Activated CD8-positive, alpha-beta memory T cell treated with anti-CD3 and anti-CD28 coated beads, Interleukin-2, amount 10 ng/mL, durations not matched to agents 7 days and 5 days (primary cell): ENCODE measurements around the gene VWA7. TPM values are rescaled to one million over a fixed set of nuclear protein-coding genes. Genes with fewer than 3 reads are reported as not detected.

Experiments
- ATAC-seq: fragments of 150-1000 bp; cut with Tn5 transposase; one replicate; pipeline ENCODE4 v1.10.0; 2021; ENCODE audit warnings: moderate library complexity
- CTCF ChIA-PET: fragments of 350-600 bp; sonication (Branson Sonifier 250); formaldehyde crosslinking; loops from one replicate; lab custom pipeline; 2021; ENCODE audit warnings: antibody characterized with exemption; lab: Charles Lee
- DNase-seq: peaks from one replicate; pipeline ENCODE4 v3.0.0-alpha.2; 2020
- H3K27ac Mint-ChIP-seq: one replicate; pipeline ENCODE4 v1.8.0; 2021; ENCODE audit warnings: mild to moderate bottlenecking, mixed read lengths
- H3K27me3 Mint-ChIP-seq: one replicate; pipeline ENCODE4 v1.8.0; 2021; ENCODE audit warnings: mixed read lengths
- H3K36me3 Mint-ChIP-seq: one replicate; pipeline ENCODE4 v1.8.0; 2021; ENCODE audit warnings: mild to moderate bottlenecking, mixed read lengths
- H3K4me1 Mint-ChIP-seq: one replicate; pipeline ENCODE4 v1.8.0; 2021; ENCODE audit warnings: mixed read lengths
- H3K4me3 Mint-ChIP-seq: one replicate; pipeline ENCODE4 v1.8.0; 2021; ENCODE audit warnings: mild to moderate bottlenecking, moderate library complexity, mixed read lengths
- H3K9me3 Mint-ChIP-seq: one replicate; pipeline ENCODE4 v1.8.0; 2022; ENCODE audit warnings: low read depth, mixed read lengths
- total RNA-seq, 2 experiments: library from RNA; stranded (reverse); gene quantifications; one replicate each; pipeline ENCODE4 v1.2.3, GENCODE V29; 2021

The VWA7 gene
- total RNA-seq, 2 experiments from 2014 or later, result 5.7 to 6.4 TPM

DNA sequence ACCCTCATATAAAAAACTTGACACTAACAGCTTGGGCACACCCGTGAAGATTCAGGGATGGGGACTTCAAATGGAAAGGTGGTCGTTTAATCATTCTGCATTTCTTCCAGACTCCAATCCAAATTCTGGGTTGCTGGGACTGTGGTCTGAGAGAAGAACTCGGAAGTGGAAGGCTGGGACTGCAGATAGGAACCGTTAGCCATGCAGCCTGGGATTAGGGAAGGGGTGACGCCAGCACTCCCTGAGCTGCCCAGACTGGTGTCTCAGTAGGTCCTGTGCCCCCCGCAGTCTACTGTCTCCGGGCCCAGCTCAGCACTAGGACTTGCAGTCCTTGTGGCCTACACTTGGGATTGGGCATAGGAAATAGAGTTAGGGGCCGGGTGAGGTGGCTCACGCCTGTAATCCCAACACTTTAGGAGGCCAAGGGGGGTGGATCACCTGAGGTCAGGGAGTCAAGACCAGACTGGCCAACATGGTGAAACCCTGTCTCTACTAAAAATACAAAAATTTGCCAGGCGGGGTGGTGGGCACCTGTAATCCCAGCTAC lies 40.3 kb downstream of the VWA7 start:
- H3K4me1 Mint-ChIP-seq, result peaks cover 65% of the 10 kb centered on the region
- H3K4me3 Mint-ChIP-seq, result peak overlapping the region; percentile 91
- ATAC-seq (no peak), DNase-seq (peak; percentile 42)
- no peaks in the 10 kb centered on the region for H3K9me3 Mint-ChIP-seq
- H3K27me3 Mint-ChIP-seq, result no peaks in the 10 kb centered on the region
- H3K27ac Mint-ChIP-seq, result peak overlapping the region; percentile 96
- H3K36me3 Mint-ChIP-seq, result peaks cover 44% of the 10 kb centered on the region
- CTCF ChIA-PET, result interaction anchor here (0.9 to 5.8 kb wide), 15 partner anchors 8 to 139 kb away, joined by 3 to 60 read pairs (median 8); partner anchors contain the start of genes ABHD16A, DDAH2, HSPA1B and LY6G5C

DNA sequence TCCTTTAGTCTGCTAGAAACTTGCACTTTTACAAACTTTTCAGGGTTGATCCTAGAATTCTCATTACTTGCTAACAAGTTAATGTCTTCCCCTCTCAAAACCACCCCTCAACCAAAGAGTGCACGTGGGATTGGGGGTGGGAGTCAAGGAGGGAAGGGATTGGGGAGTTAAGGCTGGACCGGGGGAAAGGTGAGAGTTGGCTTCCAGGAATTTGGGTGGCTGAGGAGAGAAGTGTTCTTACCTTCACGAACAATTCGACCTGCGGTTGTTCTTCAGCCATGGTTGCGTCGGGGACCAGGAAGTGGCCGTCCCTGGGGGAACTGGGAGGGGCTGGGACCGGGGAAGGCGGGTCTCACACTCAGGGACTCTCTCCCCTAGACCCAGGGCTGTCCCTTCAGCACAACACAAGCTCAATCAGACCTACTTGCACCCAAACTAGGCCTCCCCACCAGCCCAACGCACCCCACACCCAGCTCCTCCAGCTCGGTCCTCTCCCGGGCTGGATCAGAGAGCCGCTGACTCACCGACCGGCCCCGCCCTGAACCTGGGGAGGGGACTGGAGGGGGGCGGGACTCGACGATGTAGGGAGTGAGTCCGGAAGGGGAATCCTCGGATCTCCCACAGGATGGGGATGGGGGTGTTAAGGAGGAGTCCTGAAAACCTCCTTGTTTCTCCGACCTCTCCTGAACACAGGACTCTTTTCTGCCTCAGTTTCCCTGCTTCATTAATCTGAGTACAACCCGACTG lies 40.9 kb downstream of the VWA7 start, which contains the start of gene CLIC1:
CLIC1 (minus strand) TSS at position 510 of the 747 bp plus-strand sequence; CDS start at position 280, 230 bp downstream.
- DNase-seq (peak; percentile 91), ATAC-seq (peak; percentile 38)
- H3K27ac Mint-ChIP-seq, result peak within 1 kb of the TSS; percentile 96
- H3K4me3 Mint-ChIP-seq, result peak within 1 kb of the TSS; percentile 91
- peaks cover 42% of the 10 kb centered on the region for H3K36me3 Mint-ChIP-seq
- H3K9me3 Mint-ChIP-seq, result no peaks in the 10 kb centered on the region
- CTCF ChIA-PET, result interaction anchor here (0.6 to 5.8 kb wide), 13 partner anchors 8 to 94 kb away, joined by 3 to 60 read pairs (median 4); partner anchors contain the start of genes ABHD16A, DDAH2, HSPA1B and LY6G5C
- H3K27me3 Mint-ChIP-seq, result no peaks in the 10 kb centered on the region
- peaks cover 63% of the 10 kb centered on the region for H3K4me1 Mint-ChIP-seq

GRCh38 chr6:31734821-31735406 lies 42.2 kb downstream of the VWA7 start:
- Mint-ChIP-seq H3K36me3 (peaks cover 47% of the 10 kb centered on the region), H3K27me3 (no peaks in the 10 kb centered on the region), H3K4me3 (peak overlapping the region; percentile 91), H3K4me1 (peaks cover 67% of the 10 kb centered on the region), H3K27ac (peak overlapping the region; percentile 96), H3K9me3 (no peaks in the 10 kb centered on the region)
- CTCF ChIA-PET, result interaction anchor here (0.7 to 4.5 kb wide), 10 partner anchors 12 to 129 kb away, joined by 3 to 40 read pairs (median 3); partner anchors contain the start of genes LY6G5C, MPIG6B and VARS1
- peak; percentile 40 for ATAC-seq
- peak; percentile 85 for DNase-seq

GRCh38 chr6:31734247-31734820 lies 42.8 kb downstream of the VWA7 start:
- H3K4me1 Mint-ChIP-seq, result peaks cover 65% of the 10 kb centered on the region
- ATAC-seq (no peak), DNase-seq (no peak)
- H3K36me3 Mint-ChIP-seq, result peaks cover 47% of the 10 kb centered on the region
- CTCF ChIA-PET, result interaction anchor here (1.0 to 4.5 kb wide), 5 partner anchors 11 to 130 kb away, joined by 3 to 40 read pairs (median 3); partner anchors contain the start of gene MPIG6B
- peak overlapping the region; percentile 96 for H3K27ac Mint-ChIP-seq
- H3K9me3 Mint-ChIP-seq, result no peaks in the 10 kb centered on the region
- H3K27me3 Mint-ChIP-seq, result no peaks in the 10 kb centered on the region
- peak overlapping the region; percentile 91 for H3K4me3 Mint-ChIP-seq

DNA sequence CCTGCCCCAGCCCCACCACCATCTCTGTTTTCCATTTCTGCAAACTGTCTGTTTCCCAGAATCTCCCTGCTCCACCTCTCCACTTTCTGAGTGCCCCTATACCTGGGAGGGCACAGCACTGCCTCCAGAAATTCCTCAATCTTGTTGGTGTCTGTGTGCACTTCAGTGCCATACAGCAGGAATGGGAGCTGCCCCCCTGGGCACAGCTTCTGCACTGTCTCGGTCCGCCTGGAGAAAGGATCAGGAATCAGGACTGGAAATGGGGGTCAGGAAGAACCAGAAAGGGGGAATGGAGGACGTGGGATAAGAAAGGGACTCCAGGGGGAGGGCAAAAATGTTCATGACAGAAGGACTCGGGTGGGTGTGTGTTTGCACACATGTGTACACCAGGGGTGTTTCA lies 43.4 kb downstream of the VWA7 start:
- H3K4me3 Mint-ChIP-seq, result peak overlapping the region; percentile 91
- H3K9me3 Mint-ChIP-seq, result no peaks in the 10 kb centered on the region
- peaks cover 47% of the 10 kb centered on the region for H3K36me3 Mint-ChIP-seq
- H3K27ac Mint-ChIP-seq, result peak overlapping the region; percentile 96
- no peaks in the 10 kb centered on the region for H3K27me3 Mint-ChIP-seq
- H3K4me1 Mint-ChIP-seq, result peaks cover 64% of the 10 kb centered on the region
- ATAC-seq, result no peak
- CTCF ChIA-PET, result interaction anchor here (2.0 to 5.3 kb wide), 2 partner anchors 36 to 98 kb away, joined by 8 to 51 read pairs; no protein-coding TSS in a partner anchor
- DNase-seq, result no peak

DNA sequence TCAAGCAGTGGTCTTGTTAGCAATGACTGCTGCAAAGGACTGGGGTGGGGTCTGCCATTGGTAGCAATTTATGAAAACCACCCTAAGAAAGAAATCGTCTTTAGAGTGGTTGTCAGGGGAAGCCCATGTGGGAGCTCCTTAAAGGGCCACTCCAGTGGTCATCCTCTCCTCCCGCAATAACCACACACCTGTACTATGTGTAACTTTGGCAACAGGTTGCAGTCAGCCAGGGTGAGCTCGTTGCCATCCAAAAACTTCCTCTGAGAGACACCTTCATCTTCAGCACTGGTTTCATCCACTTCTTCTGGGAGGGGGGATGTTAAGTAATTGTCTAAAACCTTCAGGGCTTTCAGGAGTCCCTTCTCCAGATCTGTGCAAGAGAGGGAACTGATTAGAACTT lies 45.1 kb downstream of the VWA7 start:
- Mint-ChIP-seq H3K36me3 (peaks cover 50% of the 10 kb centered on the region), H3K27me3 (no peaks in the 10 kb centered on the region), H3K27ac (peak overlapping the region; percentile 43), H3K4me1 (peaks cover 56% of the 10 kb centered on the region), H3K9me3 (no peaks in the 10 kb centered on the region), H3K4me3 (no peak overlapping the region)
- CTCF ChIA-PET, result interaction anchor here (0.9 to 5.3 kb wide), 4 partner anchors 38 to 185 kb away, joined by 3 to 51 read pairs (median 6); partner anchors contain the start of gene ATP6V1G2
- ATAC-seq (no peak), DNase-seq (no peak)

DNA sequence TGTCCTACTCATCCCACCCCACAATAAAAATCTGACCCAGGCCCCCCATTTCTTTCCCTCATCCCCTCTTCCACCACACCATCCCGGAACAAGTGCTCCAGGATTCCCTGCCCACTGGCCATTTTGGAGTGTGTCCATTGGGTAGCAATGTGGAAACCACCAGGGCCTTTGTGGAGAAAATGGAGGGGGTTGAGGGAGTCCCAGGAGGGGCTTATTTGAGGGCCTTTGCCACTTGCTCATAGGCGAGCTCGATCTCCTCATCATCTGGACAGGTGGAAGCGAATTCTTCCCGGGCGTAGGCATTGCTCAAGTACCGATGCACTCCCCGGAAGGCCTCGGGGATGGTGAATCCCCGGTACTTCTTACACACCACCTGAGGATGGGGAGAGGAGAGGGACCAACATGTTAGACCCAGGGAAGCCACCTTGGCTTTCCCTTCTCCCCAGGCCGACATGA lies 46.5 kb downstream of the VWA7 start:
- H3K9me3 Mint-ChIP-seq, result no peaks in the 10 kb centered on the region
- CTCF ChIA-PET, result interaction anchor here (0.9 to 5.3 kb wide), 13 partner anchors 9 to 101 kb away, joined by 3 to 60 read pairs (median 6); partner anchors contain the start of genes ABHD16A, C6orf47, CLIC1 and GPANK1
- ATAC-seq (no peak), DNase-seq (no peak)
- no peaks in the 10 kb centered on the region for H3K27me3 Mint-ChIP-seq
- H3K27ac Mint-ChIP-seq, result peak overlapping the region; percentile 80
- peaks cover 64% of the 10 kb centered on the region for H3K4me1 Mint-ChIP-seq
- H3K4me3 Mint-ChIP-seq, result peak overlapping the region; percentile 86
- H3K36me3 Mint-ChIP-seq, result peaks cover 50% of the 10 kb centered on the region

DNA sequence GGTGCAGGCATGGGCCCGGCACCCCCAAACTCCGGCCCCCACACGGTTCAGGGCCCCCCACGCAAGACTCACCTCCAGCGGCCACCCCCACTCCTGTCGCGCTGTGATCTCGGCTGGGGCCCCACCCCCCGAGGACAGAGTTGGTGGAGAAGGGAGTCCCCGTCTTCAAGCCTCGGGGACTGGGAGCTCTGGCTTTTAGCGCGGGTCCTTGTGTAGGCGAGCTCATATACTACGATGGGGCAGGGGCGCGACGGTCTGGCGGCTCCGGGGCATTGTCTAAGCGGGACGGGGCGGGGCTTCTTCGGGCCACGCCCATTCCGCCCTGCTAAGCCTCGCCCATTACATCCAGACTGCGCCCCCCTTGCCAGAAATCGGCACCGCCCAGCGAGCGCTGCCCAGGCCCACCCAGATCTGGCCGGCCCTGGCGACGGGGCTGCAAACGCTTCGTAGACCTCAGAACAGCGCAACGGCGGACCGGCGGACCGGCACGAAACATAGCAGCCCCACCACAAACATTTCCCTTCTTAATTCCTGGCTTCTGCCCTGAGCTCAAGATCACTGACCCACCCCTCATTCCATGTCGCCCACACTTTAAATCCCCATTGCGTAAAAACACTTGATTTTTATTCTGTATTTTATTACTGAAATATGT lies 47.0 kb downstream of the VWA7 start:
- Mint-ChIP-seq H3K4me1 (peaks cover 66% of the 10 kb centered on the region), H3K4me3 (peak overlapping the region; percentile 86), H3K9me3 (no peaks in the 10 kb centered on the region), H3K27ac (peak overlapping the region; percentile 80), H3K36me3 (peaks cover 47% of the 10 kb centered on the region), H3K27me3 (no peaks in the 10 kb centered on the region)
- peak; percentile 80 for DNase-seq
- ATAC-seq, result peak; percentile 62
- CTCF ChIA-PET, result interaction anchor here (0.6 to 5.3 kb wide), 20 partner anchors 9 to 189 kb away, joined by 3 to 60 read pairs (median 5); partner anchors contain the start of genes ABHD16A, C6orf47, CLIC1 and DDX39B

DNA sequence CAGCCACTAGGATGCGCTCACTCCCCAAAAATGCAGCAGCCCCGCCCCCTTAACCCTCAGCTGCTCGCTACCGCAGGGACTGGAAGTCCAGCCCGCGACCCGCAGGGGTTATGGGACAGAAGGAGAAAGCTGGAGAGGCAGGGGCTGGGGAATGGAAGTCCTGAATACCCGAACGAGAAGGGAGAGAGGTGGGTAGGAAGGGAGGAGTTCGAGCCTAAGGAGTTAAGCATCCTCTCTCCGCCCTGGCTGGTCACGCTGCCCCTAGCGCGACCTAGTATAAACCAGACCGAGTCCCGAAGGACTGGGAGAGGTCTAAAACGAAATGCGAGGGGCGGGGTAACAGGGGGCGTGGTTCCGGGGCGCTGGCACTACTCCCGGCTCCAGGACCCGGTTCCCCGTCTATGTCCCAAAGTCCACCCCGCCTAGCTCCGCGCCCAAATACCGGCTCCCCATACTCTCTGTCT lies 47.6 kb downstream of the VWA7 start:
- H3K27me3 Mint-ChIP-seq, result no peaks in the 10 kb centered on the region
- peak overlapping the region; percentile 86 for H3K4me3 Mint-ChIP-seq
- peaks cover 42% of the 10 kb centered on the region for H3K36me3 Mint-ChIP-seq
- peak; percentile 72 for ATAC-seq
- peak; percentile 87 for DNase-seq
- H3K27ac Mint-ChIP-seq, result peak overlapping the region; percentile 80
- no peaks in the 10 kb centered on the region for H3K9me3 Mint-ChIP-seq
- peaks cover 65% of the 10 kb centered on the region for H3K4me1 Mint-ChIP-seq
- CTCF ChIA-PET, result interaction anchor here (0.6 to 5.3 kb wide), 17 partner anchors 10 to 188 kb away, joined by 3 to 60 read pairs (median 6); partner anchors contain the start of genes C6orf47, CLIC1, DDX39B and HSPA1B

GRCh38 chr6:31728767-31729514 lies 48.2 kb downstream of the VWA7 start, which contains the start of gene DDAH2:
TSS of gene DDAH2 (minus strand) at chr6:31729299. CDS start at chr6:31729161, 138 bp downstream.
- Mint-ChIP-seq H3K9me3 (no peaks in the 10 kb centered on the region), H3K36me3 (peaks cover 36% of the 10 kb centered on the region), H3K4me3 (peak within 1 kb of the TSS; percentile 86), H3K4me1 (peaks cover 63% of the 10 kb centered on the region), H3K27me3 (no peaks in the 10 kb centered on the region), H3K27ac (peak within 1 kb of the TSS; percentile 80)
- DNase-seq (no peak), ATAC-seq (peak; percentile 10)
- CTCF ChIA-PET, result interaction anchor here (0.6 to 5.3 kb wide), 17 partner anchors 10 to 102 kb away, joined by 3 to 60 read pairs (median 6); partner anchors contain the start of genes C6orf47, CLIC1, HSPA1B and LSM2
